Duodenal mucosa (tissue), 2 donors: ENCODE results near the gene UBE3C.

Experiments
- H3K27ac ChIP-seq: one replicate; pipeline ENCODE4 v1.7.0; 2013; ENCODE audit warnings: low read depth, low read length
- H3K27me3 ChIP-seq, 2 donors: one replicate each; pipeline ENCODE4 v1.7.0; 2013; ENCODE audit warnings: low read length in 2 of 2, control low read depth in 1 of 2; ENCODE audit not compliant: insufficient read depth in 2 of 2, control insufficient read depth in 1 of 2
- H3K36me3 ChIP-seq, 2 donors: one replicate each; pipeline ENCODE4 v1.7.0; 2013; ENCODE audit warnings: low read length in 2 of 2, control low read depth in 1 of 2; ENCODE audit not compliant: insufficient read depth in 2 of 2, control insufficient read depth in 1 of 2
- H3K4me1 ChIP-seq, 2 donors: one replicate each; pipeline ENCODE4 v1.7.0; 2013; ENCODE audit warnings: low read length in 2 of 2, control low read depth in 1 of 2; ENCODE audit not compliant: insufficient read depth in 2 of 2, control insufficient read depth in 1 of 2
- H3K4me3 ChIP-seq, 2 donors: one replicate each; pipeline ENCODE4 v1.7.0; 2013; ENCODE audit warnings: low read length in 2 of 2, low read depth in 1 of 2
- H3K9ac ChIP-seq, 2 donors: one replicate each; pipeline ENCODE4 v1.7.0; 2013; ENCODE audit warnings: low read length in 2 of 2, low read depth in 1 of 2
- H3K9me3 ChIP-seq, 2 donors: one replicate each; pipeline ENCODE4 v1.7.0; 2013; ENCODE audit warnings: low read length in 2 of 2, control low read depth in 1 of 2; ENCODE audit not compliant: control insufficient read depth in 1 of 2

Gene UBE3C

GRCh38 chr7:157313645-157314044 is 174.9 kb downstream of the UBE3C start:
- H3K4me1 ChIP-seq, result no peaks in the 10 kb centered on the region
- H3K36me3 ChIP-seq, result no peaks in the 10 kb centered on the region
- H3K9me3 ChIP-seq, result no peaks in the 10 kb centered on the region
- no peak overlapping the region for H3K4me3 ChIP-seq
- H3K27ac ChIP-seq, result no peak overlapping the region
- H3K9ac ChIP-seq, result no peak overlapping the region
- no peaks in the 10 kb centered on the region for H3K27me3 ChIP-seq

DNA sequence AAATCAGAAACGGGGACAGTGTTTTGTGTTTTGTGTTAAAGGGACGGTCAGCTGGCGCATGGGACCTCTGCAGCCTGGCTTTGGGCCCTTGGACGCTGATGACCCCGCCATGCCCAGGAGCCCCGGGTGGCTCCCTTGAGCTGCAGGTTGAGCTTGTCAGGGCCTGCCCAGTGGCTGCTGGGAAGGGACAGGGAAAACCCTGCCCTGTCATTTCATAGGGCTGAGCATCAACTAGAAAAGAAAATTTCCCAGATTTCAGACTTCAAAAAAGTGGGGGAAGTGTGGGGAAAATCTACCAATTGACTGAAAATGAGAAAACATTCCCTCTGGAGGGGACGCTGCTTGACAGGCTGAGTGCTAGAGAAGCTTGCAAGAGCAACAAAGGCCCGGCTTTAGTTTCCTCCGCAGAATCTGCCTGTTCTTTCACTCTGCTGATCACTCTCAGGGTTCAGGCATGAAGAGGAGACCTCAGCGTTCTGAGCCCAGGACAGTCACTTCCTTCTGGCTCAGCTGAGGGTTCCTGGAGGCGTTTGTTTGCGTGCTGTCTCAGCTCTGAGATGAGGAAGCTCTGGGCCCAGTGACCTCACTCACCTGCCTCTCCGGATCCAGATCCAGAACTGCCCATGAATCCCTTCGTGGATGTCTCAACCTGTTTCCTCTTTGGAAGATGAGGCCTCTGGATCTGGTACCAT is 179.4 kb downstream of the UBE3C start:
- H3K9me3 ChIP-seq, result no peaks in the 10 kb centered on the region
- H3K4me3 ChIP-seq, result no peak overlapping the region
- H3K27me3 ChIP-seq, result no peaks in the 10 kb centered on the region
- no peaks in the 10 kb centered on the region for H3K4me1 ChIP-seq
- no peak overlapping the region for H3K9ac ChIP-seq
- no peaks in the 10 kb centered on the region for H3K36me3 ChIP-seq
- no peak overlapping the region for H3K27ac ChIP-seq
